K562 treated with DMSO at 1 percent for 48 hours (cell line): ENCODE data around the gene KATNAL1. TPM values are rescaled to one million over a fixed set of nuclear protein-coding genes. Genes with fewer than 3 reads are reported as not detected.

ENCODE experiments used
- total RNA-seq: library from RNA; unstranded; fragments of 300-600 nt; gene quantifications from 2 replicates; pipeline ENCODE4 v1.2.3, GENCODE V29; 2022; ENCODE audit warnings: low replicate concordance; ENCODE audit errors: extremely low read depth

The KATNAL1 gene
- total RNA-seq: not detected in 2 replicates

GRCh38 chr13:30307194-30307970, at the start of gene KATNAL1:
Gene KATNAL1, minus strand, starts transcription at chr13:30307551. Its CDS starts 23,774 bp downstream, at chr13:30283777.

Other genes with a start within 250 kb of the KATNAL1 start
- not detected in 2 replicates for gene UBE2L5, start 114.9 kb upstream of the KATNAL1 start, total RNA-seq
- gene HMGB1, start 158.4 kb upstream of the KATNAL1 start, total RNA-seq: not detected in 2 replicates